Mesothelial cell of epicardium (in vitro differentiated cells): ENCODE data around the gene ATP6V0B. TPM values are rescaled to one million over a fixed set of nuclear protein-coding genes. Genes with fewer than 3 reads are reported as not detected.

Experiments used
- DNase-seq, 2 experiments: peaks; one replicate each; pipeline ENCODE4 v3.0.0; 2021; ENCODE audit warnings: low spot score in 2 of 2; ENCODE audit not compliant: unreplicated experiment in 2 of 2
- H3K27ac Mint-ChIP-seq: 2 replicates; pipeline ENCODE4 v1.8.0; 2021; ENCODE audit warnings: mixed read lengths
- H3K27me3 Mint-ChIP-seq: 2 replicates; pipeline ENCODE4 v1.8.0; 2021; ENCODE audit warnings: low read depth, mixed read lengths
- H3K36me3 Mint-ChIP-seq: 2 replicates; pipeline ENCODE4 v1.8.0; 2021; ENCODE audit warnings: mixed read lengths
- H3K4me1 Mint-ChIP-seq: 2 replicates; pipeline ENCODE4 v1.8.0; 2021; ENCODE audit warnings: mixed read lengths
- H3K4me3 Mint-ChIP-seq: 2 replicates; pipeline ENCODE4 v1.8.0; 2021; ENCODE audit warnings: mild to moderate bottlenecking, moderate library complexity, mixed read lengths
- H3K9me3 Mint-ChIP-seq: 2 replicates; pipeline ENCODE4 v1.8.0; 2021; ENCODE audit warnings: mixed read lengths
- CTCF ChIP-seq: fragments of 200-600 bp; sonication (generic); IDR thresholded peaks from one replicate; pipeline ENCODE4 v1.5.0; 2021; ENCODE audit warnings: antibody characterized with exemption; ENCODE audit not compliant: unreplicated experiment
- total RNA-seq: library from RNA; stranded (reverse); gene quantifications from 3 replicates; pipeline ENCODE4 v1.2.1, GENCODE V29; 2021

ATP6V0B gene
- total RNA-seq, 1 donor from 2014 or later, result 72.8 TPM

DNA sequence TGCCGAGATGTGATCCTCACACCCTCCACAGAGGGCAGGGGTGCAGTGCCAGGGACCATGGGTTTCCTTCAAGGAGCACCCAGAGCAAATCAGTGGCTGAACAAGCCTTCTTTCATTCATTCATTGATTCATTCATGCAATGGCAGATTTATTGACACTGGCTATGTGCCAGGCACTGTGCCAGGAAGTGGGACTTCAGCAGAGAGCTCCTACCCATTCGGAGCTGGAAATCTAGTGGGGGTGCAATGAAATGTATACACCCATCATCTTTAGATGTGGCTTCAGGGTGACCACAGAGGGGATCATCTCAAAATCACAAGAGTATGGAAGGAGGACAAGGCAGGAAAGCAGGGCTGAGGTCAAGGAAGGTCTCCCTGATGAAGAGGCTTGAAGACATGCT lies 37.6 kb downstream of the ATP6V0B start:
- Mint-ChIP-seq H3K27ac (no peak overlapping the region), H3K9me3 (no peaks in the 10 kb centered on the region), H3K27me3 (no peaks in the 10 kb centered on the region), H3K36me3 (peaks cover 9% of the 10 kb centered on the region), H3K4me1 (peaks cover 7% of the 10 kb centered on the region), H3K4me3 (no peak overlapping the region)
- no peak for TF ChIP-seq CTCF
- no peak for DNase-seq

DNA sequence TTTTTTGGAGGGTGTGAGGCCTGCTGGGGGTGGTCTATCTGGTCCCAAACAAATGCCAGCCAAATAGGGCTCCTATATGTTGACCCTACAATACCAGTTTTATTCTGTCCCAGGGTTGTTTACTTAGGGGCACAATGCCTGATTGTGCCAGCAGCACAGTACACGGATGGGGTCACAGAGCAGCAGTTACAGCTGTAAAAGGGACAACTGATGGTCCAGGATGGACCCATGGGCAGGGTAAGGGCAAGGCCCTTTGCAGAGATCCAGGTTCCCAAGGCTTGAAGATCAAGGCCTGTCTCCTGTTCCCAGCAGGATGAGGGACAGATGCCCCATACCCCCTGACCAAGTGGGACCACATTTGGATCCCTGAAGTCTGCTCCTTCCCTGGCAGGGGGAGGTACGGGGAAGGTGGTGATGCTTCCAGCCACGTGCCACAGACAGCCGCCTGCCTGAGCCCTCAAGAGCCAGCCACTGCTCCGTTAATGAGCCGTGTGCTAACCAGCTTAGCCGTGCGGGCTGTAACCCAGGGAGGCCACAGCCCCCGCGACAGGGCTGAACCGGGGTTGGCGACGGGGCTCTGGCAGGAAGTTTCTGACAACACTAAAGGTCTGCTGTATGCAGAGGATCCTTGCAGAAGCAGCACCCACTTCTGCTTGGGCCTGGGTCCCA lies 38.3 kb downstream of the ATP6V0B start:
- H3K36me3 Mint-ChIP-seq, result peaks cover 8% of the 10 kb centered on the region
- H3K27me3 Mint-ChIP-seq, result no peaks in the 10 kb centered on the region
- no peak for TF ChIP-seq CTCF
- H3K4me1 Mint-ChIP-seq, result peaks cover 7% of the 10 kb centered on the region
- H3K4me3 Mint-ChIP-seq, result no peak overlapping the region
- H3K27ac Mint-ChIP-seq, result no peak overlapping the region
- DNase-seq, result no peak
- no peaks in the 10 kb centered on the region for H3K9me3 Mint-ChIP-seq

DNA sequence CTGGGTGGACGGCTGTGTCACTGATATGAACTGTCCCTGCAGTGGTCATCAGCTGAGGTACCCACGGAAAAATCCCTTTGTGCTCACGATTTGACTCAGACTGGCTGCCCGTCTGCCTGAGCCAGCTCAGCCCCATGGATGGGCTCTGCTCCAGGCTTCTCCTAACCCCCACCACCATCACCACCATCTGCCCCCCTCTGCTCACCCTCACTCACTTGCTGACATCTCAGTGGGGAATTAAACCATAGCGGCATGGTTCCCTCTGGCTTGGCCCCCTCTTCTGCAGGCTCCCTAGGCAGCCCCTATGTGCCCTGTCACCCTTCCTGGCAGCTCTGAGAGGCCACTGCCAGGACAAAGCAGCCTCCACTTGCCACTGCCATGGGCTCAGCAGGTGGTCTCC lies 39.2 kb downstream of the ATP6V0B start:
- Mint-ChIP-seq H3K27ac (no peak overlapping the region), H3K9me3 (no peaks in the 10 kb centered on the region), H3K4me3 (no peak overlapping the region), H3K36me3 (peaks cover 4% of the 10 kb centered on the region), H3K4me1 (peaks cover 7% of the 10 kb centered on the region), H3K27me3 (no peaks in the 10 kb centered on the region)
- no peak for DNase-seq
- TF ChIP-seq CTCF, result no peak

- Mint-ChIP-seq H3K4me1 (peaks cover 7% of the 10 kb centered on the region), H3K9me3 (no peaks in the 10 kb centered on the region), H3K4me3 (no peak overlapping the region), H3K27me3 (no peaks in the 10 kb centered on the region), H3K36me3 (peaks cover 4% of the 10 kb centered on the region), H3K27ac (no peak overlapping the region)
- DNase-seq, result no peak
- no peak for TF ChIP-seq CTCF
Observed at GRCh38 chr1:44014365-44015104, 39.8 kb downstream of the ATP6V0B start.

DNA sequence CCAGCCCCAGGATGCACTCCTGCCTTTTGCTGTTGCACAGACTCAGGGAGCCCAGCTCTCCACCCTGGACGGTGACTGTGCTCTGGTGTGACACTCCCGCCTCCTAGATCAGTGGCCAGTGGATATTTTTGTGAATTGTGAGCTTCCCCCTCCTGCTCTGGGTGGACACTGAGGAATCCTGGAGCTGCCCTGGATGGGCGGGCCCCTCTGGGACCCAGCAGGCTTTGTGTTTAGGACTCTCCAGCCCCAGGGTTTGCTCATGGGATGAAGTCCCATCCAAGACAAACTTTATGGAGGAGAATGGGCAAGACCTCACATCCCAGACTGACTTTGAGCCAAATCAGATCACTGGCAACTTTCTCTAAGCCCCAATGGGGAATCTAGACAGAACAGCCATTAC lies 40.4 kb downstream of the ATP6V0B start:
- no peaks in the 10 kb centered on the region for H3K36me3 Mint-ChIP-seq
- no peaks in the 10 kb centered on the region for H3K27me3 Mint-ChIP-seq
- no peak overlapping the region for H3K27ac Mint-ChIP-seq
- TF ChIP-seq CTCF, result no peak
- H3K4me3 Mint-ChIP-seq, result no peak overlapping the region
- DNase-seq, result no peak
- H3K9me3 Mint-ChIP-seq, result no peaks in the 10 kb centered on the region
- H3K4me1 Mint-ChIP-seq, result peaks cover 7% of the 10 kb centered on the region
